AG09309 (cell line): Measurements from ENCODE around the gene APPL2.

Source experiments
- DNase-seq: peaks from one replicate; pipeline ENCODE4 v3.0.0-alpha.2; 2010; ENCODE audit warnings: low read depth
- H3K4me3 ChIP-seq: 2 replicates; pipeline ENCODE4 v1.5.1; 2011; ENCODE audit warnings: mild to moderate bottlenecking, low read depth, low read length, moderate library complexity; ENCODE audit not compliant: control insufficient read depth
- CTCF ChIP-seq: IDR thresholded peaks from 2 replicates; pipeline ENCODE4 v1.5.1; 2011; ENCODE audit warnings: mild to moderate bottlenecking, low read depth, low read length, inconsistent platforms; ENCODE audit not compliant: insufficient read depth, control insufficient read depth; ENCODE audit errors: missing control alignments

The APPL2 gene

GRCh38 chr12:105245291-105245690 is 9.3 kb upstream of the APPL2 start:
- no peak for DNase-seq
- H3K4me3 ChIP-seq = no peak overlapping the region
- no peak for TF ChIP-seq CTCF

DNA sequence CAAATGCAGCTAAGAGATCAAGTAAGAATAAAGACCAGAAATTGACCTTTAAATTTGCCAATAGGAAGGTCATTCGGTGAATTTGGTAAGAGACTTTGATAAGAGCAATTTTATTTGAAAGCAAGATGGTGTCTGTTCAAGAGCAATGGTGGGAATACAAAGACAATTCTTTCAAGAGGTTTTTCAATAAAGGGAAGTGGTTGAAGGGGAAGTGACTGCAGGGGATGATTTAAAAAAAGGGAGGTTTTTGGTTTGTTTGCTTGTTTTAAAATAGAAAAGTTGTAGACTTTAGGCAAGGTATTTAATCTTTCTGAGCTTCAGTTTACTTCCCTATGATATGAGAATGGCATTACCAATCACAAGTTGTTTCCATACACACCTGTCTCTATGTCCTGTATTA is 4.3 kb upstream of the APPL2 start:
- no peak for DNase-seq
- TF ChIP-seq CTCF = no peak
- no peak overlapping the region for H3K4me3 ChIP-seq

DNA sequence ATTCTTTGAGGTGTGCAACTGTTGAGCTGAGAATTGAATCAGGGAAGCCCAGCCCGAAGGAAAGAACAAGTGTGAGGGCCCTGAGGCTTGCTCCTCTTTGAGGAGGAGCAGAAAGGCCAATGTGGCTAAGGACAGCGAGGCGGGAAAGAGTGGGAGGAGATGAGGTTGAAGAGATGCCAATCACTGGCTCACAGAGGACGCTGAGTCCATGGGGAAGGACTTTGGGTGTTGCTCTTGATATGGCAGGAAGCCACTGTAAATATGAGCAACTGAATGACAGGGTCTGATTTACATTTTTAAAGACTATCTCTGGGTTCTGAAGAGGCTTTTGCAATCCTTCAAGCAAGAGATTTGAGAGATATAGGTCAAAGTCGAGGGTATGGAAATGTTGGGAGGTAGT is 3.3 kb upstream of the APPL2 start:
- TF ChIP-seq CTCF = no peak
- no peak for DNase-seq
- no peak overlapping the region for H3K4me3 ChIP-seq

GRCh38 chr12:105237666-105238065 is 1.7 kb upstream of the APPL2 start:
- DNase-seq = no peak
- no peak for TF ChIP-seq CTCF
- no peak overlapping the region for H3K4me3 ChIP-seq

- peak overlapping the region; percentile 68 for H3K4me3 ChIP-seq
- no peak for DNase-seq
- TF ChIP-seq CTCF = no peak
Observed at GRCh38 chr12:105235281-105235731, 668 bp downstream of the APPL2 start.

- no peak for DNase-seq
- no peak for TF ChIP-seq CTCF
- H3K4me3 ChIP-seq = peak overlapping the region; percentile 68
Observed at GRCh38 chr12:105234197-105234596, 1.8 kb downstream of the APPL2 start.
